AG10803 (cell line): ENCODE measurements around the gene WDR37.

ENCODE experiments used
- DNase-seq: peaks from one replicate; pipeline ENCODE4 v3.0.0; 2010; ENCODE audit warnings: low read depth
- H3K4me3 ChIP-seq: 2 replicates; pipeline ENCODE4 v1.5.1; 2011; ENCODE audit warnings: mild to moderate bottlenecking, low read length, control low read depth
- TF ChIP-seq, protein P1 (sequence below): conservative IDR thresholded peaks from 2 replicates; pipeline ENCODE4 v1.5.1; 2011; ENCODE audit warnings: mild to moderate bottlenecking, low read length, control low read depth, inconsistent platforms

Gene WDR37

DNA sequence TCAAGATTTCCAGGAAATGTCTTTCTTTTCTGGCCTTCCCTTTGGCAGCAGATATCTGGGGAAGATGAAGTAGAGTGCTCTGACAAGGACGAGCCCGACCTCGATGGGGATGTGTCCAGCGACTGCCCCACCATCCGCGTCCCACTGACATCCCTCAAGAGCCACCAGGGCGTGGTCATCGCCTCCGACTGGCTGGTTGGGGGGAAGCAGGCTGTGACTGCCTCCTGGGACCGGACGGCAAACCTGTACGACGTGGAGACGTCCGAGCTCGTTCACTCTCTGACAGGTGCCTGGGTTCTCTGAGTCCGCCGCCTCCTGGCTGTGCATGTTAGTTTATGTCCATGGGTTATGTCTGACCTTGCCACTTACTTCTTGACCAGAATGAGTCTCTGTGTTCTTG lies 47.4 kb downstream of the WDR37 start:
- H3K4me3 ChIP-seq = no peak overlapping the region
- DNase-seq = no peak
- TF ChIP-seq, protein P1, sequence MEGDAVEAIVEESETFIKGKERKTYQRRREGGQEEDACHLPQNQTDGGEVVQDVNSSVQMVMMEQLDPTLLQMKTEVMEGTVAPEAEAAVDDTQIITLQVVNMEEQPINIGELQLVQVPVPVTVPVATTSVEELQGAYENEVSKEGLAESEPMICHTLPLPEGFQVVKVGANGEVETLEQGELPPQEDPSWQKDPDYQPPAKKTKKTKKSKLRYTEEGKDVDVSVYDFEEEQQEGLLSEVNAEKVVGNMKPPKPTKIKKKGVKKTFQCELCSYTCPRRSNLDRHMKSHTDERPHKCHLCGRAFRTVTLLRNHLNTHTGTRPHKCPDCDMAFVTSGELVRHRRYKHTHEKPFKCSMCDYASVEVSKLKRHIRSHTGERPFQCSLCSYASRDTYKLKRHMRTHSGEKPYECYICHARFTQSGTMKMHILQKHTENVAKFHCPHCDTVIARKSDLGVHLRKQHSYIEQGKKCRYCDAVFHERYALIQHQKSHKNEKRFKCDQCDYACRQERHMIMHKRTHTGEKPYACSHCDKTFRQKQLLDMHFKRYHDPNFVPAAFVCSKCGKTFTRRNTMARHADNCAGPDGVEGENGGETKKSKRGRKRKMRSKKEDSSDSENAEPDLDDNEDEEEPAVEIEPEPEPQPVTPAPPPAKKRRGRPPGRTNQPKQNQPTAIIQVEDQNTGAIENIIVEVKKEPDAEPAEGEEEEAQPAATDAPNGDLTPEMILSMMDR = no peak

DNA sequence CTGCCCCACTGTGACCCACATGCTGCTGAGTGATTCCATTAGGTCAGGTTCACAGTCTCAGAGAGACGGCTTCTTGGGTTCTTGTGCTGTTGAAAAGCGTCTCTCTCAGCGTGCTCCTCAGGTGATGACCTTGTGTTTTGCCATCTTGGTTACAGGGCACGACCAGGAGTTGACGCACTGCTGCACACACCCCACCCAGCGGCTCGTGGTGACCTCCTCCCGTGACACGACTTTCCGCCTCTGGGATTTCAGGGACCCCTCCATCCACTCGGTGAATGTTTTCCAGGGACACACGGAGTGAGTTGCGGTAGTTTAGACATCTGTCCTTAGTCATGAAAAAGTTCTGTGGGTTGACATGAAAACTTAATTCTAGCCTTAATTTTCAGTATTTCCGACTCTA lies 48.8 kb downstream of the WDR37 start:
- TF ChIP-seq, protein P1 = no peak
- no peak overlapping the region for H3K4me3 ChIP-seq
- no peak for DNase-seq

DNA sequence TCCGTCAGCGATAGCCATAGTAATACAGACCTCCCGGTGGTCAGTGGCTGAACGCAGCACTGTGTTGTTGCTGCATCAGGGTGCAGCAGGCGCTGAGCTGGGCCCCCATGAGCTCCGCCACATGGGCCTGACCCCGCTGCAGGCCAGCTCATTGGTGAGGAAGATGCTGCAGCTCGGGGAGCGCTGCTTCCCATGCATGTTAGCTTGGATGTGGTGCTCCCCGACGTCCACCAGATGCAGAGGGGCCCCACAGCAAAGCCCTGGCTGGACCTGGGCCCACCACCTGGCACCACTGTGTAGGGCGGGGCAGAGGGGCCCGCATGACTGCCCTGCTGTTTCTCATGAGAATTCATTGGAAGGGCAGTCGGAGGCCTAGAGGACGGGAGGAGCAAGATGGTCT lies 50.8 kb downstream of the WDR37 start:
- DNase-seq = no peak
- no peak overlapping the region for H3K4me3 ChIP-seq
- TF ChIP-seq, protein P1 = no peak

DNA sequence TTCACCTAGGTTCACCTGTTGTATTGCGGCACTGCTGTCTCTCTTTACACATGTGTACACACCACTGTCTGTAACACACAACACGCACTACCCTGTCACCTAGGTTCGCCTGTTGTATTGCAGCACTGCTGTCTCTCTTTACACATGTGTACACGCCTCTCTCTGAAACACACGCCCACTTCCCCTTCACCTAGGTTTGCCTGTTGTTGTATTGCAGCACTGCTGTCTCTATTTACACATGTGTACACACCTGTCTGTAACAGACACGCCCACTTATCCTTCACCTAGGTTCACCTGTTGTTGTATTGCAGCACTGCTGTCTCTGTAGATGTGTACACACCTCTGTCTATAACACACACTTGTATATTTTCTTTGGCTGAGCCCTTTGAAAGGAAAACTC lies 51.5 kb downstream of the WDR37 start:
- H3K4me3 ChIP-seq = no peak overlapping the region
- no peak for DNase-seq
- TF ChIP-seq, protein P1 = no peak

DNA sequence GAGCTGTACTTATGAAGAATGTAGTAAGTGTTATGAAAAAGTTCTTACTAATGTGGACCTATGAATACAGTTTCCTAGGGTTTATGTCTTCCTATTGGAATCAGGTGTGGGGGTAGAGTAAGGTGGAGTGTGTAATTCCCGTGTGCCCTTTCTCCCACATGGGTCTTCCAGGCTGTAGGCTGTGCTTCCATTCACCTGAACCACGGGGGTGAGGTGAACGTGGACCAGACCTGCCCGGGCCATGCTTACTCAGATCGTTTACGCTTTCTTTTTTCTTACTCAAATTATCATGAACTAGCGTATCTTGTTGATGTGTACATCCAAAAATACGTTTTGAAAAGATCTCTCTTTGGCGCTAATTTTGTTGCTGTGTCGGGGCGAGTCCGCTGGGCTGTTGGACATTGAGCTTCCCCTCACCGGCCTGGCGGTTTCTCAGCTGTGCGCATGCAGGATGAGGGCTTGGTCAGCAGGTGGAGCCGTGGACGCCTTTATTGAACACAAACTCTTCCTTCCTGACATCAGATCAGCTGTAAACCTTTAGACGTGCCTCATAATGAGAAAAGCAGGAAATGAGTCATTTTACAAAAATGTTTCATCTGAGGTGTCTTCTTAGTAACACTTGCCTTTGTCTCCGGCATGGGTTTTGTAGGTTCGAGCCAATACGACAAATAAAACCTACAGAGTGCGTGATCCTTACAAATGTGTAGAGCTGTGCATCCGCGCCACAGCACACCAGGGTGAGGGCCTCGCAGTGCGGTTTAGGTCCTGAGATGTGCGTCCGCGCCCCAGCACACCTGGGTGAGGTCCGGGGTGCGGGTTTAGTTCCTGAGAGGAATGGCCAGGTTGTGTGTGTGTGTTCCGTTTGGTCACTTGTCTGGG lies 53.8 kb downstream of the WDR37 start:
- DNase-seq = peak; percentile 75
- no peak overlapping the region for H3K4me3 ChIP-seq
- TF ChIP-seq, protein P1 = peak; percentile 59

DNA sequence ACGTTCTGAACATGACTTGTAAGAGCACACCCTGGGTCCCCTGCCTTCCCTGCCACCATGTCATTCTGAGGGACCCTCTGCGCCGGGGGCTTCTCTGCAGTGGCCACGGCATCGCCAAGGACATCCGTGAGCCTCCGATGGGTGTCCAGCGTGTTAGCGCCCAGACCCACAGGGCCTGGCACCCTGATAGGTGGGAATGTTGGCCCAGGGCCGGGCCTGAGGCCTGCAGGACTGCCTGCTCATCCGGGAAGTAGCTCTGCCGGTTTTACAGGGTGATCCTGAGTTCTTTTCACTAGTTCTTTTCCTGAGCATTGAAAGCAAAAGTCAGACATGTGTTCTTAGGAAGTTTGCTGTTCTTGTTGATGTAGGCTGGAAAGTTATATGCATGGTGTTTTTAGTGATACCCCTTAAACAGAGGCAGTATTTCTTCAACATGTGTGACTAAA lies 54.5 kb downstream of the WDR37 start:
- TF ChIP-seq, protein P1 = no peak
- no peak for DNase-seq
- no peak overlapping the region for H3K4me3 ChIP-seq

DNA sequence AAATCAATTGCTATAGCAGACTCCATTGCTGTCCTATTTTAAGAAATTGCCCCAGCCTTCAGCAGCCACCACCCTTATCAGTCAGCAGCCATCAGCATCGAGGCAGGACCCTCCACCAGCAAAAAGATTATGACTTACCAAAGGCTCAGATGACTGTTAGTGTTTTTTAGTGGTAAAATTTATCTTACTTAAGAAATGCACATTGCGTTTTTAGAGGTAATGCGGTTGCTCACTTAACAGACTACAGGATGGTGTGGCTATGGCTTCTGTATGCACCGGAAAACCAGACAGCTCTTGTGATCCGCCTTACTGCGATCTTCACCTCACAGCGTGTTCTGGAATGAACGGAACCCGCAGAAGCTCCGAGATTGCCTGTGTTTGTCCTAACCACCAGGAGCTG lies 58.1 kb downstream of the WDR37 start:
- DNase-seq = no peak

More for the DNA sequence above, 58.1 kb downstream of the WDR37 start:
- TF ChIP-seq, protein P1 = no peak
- H3K4me3 ChIP-seq = no peak overlapping the region
